GM23338 (cell line): ENCODE results near the gene SLC41A3. TPM values are rescaled to one million over a fixed set of nuclear protein-coding genes. Genes with fewer than 3 reads are reported as not detected.
A peak's percentile ranks its signal among the peaks of the same experiment; 100 is the strongest.

Experiments
- ATAC-seq: fragments of 200-7000 bp; cut with Tn5 transposase; 3 replicates; pipeline ENCODE4 v1.9.1; 2020
- DNase-seq: peaks from one replicate; pipeline ENCODE4 v3.0.0-alpha.2; 2015; ENCODE audit warnings: low spot score
- H2AFZ ChIP-seq: fragments of 200-600 bp; sonication (generic); 2 replicates; pipeline ENCODE4 v1.8.0; 2016; ENCODE audit warnings: antibody characterized with exemption, mild to moderate bottlenecking, moderate library complexity
- H3F3A ChIP-seq: fragments of 200-600 bp; sonication (generic); replicated peaks from 2 replicates; pipeline ENCODE4 v1.8.0; 2017; ENCODE audit warnings: antibody characterized with exemption, mixed run types, low read depth
- H3K27ac ChIP-seq: fragments of 200-600 bp; sonication (generic); 2 replicates; pipeline ENCODE4 v1.6.1; 2016; ENCODE audit warnings: low read depth
- H3K27me3 ChIP-seq: fragments of 200-600 bp; sonication (generic); 2 replicates; pipeline ENCODE4 v1.8.0; 2016; ENCODE audit warnings: mild to moderate bottlenecking, mixed run types, moderate library complexity; ENCODE audit not compliant: insufficient read depth
- H3K36me3 ChIP-seq: fragments of 200-600 bp; sonication (generic); 2 replicates; pipeline ENCODE4 v1.8.0; 2016; ENCODE audit warnings: mild to moderate bottlenecking; ENCODE audit not compliant: insufficient read depth
- H3K4me1 ChIP-seq: fragments of 200-600 bp; sonication (generic); 2 replicates; pipeline ENCODE4 v1.8.0; 2016; ENCODE audit warnings: mild to moderate bottlenecking, moderate library complexity; ENCODE audit not compliant: insufficient read depth
- H3K4me2 ChIP-seq: fragments of 200-600 bp; sonication (generic); 2 replicates; pipeline ENCODE4 v1.7.1; 2017; ENCODE audit warnings: mixed run types
- H3K4me3 ChIP-seq: fragments of 200-600 bp; sonication (generic); 2 replicates; pipeline ENCODE4 v1.6.1; 2016; ENCODE audit warnings: mixed run types
- H3K79me2 ChIP-seq: fragments of 200-600 bp; sonication (generic); replicated peaks from 2 replicates; pipeline ENCODE4 v1.8.0; 2017; ENCODE audit warnings: mild to moderate bottlenecking; ENCODE audit not compliant: insufficient read depth
- H3K9me2 ChIP-seq: fragments of 200-600 bp; sonication (generic); 2 replicates; pipeline ENCODE4 v1.8.0; 2017; ENCODE audit not compliant: insufficient read depth
- H4K20me1 ChIP-seq: fragments of 200-600 bp; sonication (generic); replicated peaks from 2 replicates; pipeline ENCODE4 v1.8.0; 2017; ENCODE audit warnings: mild to moderate bottlenecking; ENCODE audit not compliant: insufficient read depth
- H3K27ac Mint-ChIP-seq: 2 replicates; pipeline ENCODE4 v1.8.0; 2020; ENCODE audit warnings: inconsistent platforms, mild to moderate bottlenecking, moderate library complexity, mixed read lengths
- H3K27me3 Mint-ChIP-seq: 3 replicates; pipeline ENCODE4 v1.8.0; 2022; ENCODE audit warnings: low read depth, mild to moderate bottlenecking, moderate library complexity, mixed read lengths, inconsistent platforms; ENCODE audit not compliant: insufficient read depth, poor library complexity
- H3K36me3 Mint-ChIP-seq: 3 replicates; pipeline ENCODE4 v1.8.0; 2021; ENCODE audit warnings: low read depth, mild to moderate bottlenecking, inconsistent platforms, moderate library complexity, mixed read lengths
- H3K4me1 Mint-ChIP-seq: 3 replicates; pipeline ENCODE4 v1.8.0; 2020; ENCODE audit warnings: mild to moderate bottlenecking, inconsistent platforms, mixed read lengths
- H3K4me3 Mint-ChIP-seq: 3 replicates; pipeline ENCODE4 v1.8.0; 2021; ENCODE audit warnings: moderate library complexity, mild to moderate bottlenecking, inconsistent platforms, mixed read lengths
- H3K9me3 Mint-ChIP-seq: 3 replicates; pipeline ENCODE4 v1.8.0; 2020; ENCODE audit warnings: moderate library complexity, mild to moderate bottlenecking, inconsistent platforms, mixed read lengths
- CREB1 ChIP-seq: fragments of 250-450 bp; sonication (Bioruptor Pico); IDR thresholded peaks from 2 replicates; pipeline ENCODE4 v1.5.0; 2020; ENCODE audit warnings: low read depth, mild to moderate bottlenecking, moderate library complexity
- ETS1 ChIP-seq: IDR thresholded peaks from 2 replicates; pipeline ENCODE4 v1.6.1; 2016; ENCODE audit warnings: antibody characterized with exemption
- EZH2 ChIP-seq: fragments of 200-600 bp; sonication (generic); IDR thresholded peaks from one replicate; pipeline ENCODE4 v1.8.0; 2017; ENCODE audit warnings: antibody characterized with exemption, mild to moderate bottlenecking, low read depth; ENCODE audit not compliant: unreplicated experiment
- EZH2phosphoT487 ChIP-seq: fragments of 200-600 bp; sonication (generic); IDR thresholded peaks from one replicate; pipeline ENCODE4 v1.8.1; 2018; ENCODE audit warnings: antibody characterized with exemption; ENCODE audit not compliant: unreplicated experiment
- JUNB ChIP-seq: IDR thresholded peaks from one replicate; pipeline ENCODE4 v1.6.1; 2016; ENCODE audit warnings: antibody characterized with exemption; ENCODE audit not compliant: unreplicated experiment
- NANOG ChIP-seq: IDR thresholded peaks from 2 replicates; pipeline ENCODE4 v1.6.1; 2016; ENCODE audit warnings: antibody characterized with exemption, borderline replicate concordance
- POLR2AphosphoS5 ChIP-seq: IDR thresholded peaks from 2 replicates; pipeline ENCODE4 v1.6.1; 2016; ENCODE audit warnings: antibody characterized with exemption, low read depth
- STAT1 ChIP-seq: IDR thresholded peaks from one replicate; pipeline ENCODE4 v1.6.1; 2016; ENCODE audit warnings: antibody characterized with exemption; ENCODE audit not compliant: unreplicated experiment
- ZNF114 ChIP-seq: fragments of 250-450 bp; sonication (Bioruptor Pico); IDR thresholded peaks from 2 replicates; pipeline ENCODE4 v1.5.0; 2020; ENCODE audit warnings: mild to moderate bottlenecking, moderate library complexity
- ZNF331 ChIP-seq: fragments of 250-450 bp; sonication (Bioruptor Pico); IDR thresholded peaks from 2 replicates; pipeline ENCODE4 v1.5.0; 2020; ENCODE audit warnings: low read depth, mild to moderate bottlenecking, moderate library complexity
- polyA plus RNA-seq: library from polyadenylated mRNA; unstranded; fragments of >200 nt; fragmentation: Nextera tagmentation; extraction: Ambion mirVana; gene quantifications from 2 replicates; pipeline ENCODE4 v1.2.1, GENCODE V29; 2016
- total RNA-seq: library from RNA; depleted of rRNA; stranded (reverse); fragments of >200 nt; shearing (Covaris generic); gene quantifications from 2 replicates; pipeline ENCODE4 v1.2.3, GENCODE V29; 2014
- TF ChIP-seq, protein P1 (sequence below): IDR thresholded peaks from one replicate; pipeline ENCODE4 v1.6.1; 2018; ENCODE audit warnings: antibody characterized with exemption; ENCODE audit not compliant: unreplicated experiment
- TF ChIP-seq, protein P2 (sequence below), 2 experiments: fragments of 200-600 bp in 1 of 2; sonication (generic) in 1 of 2; conservative IDR thresholded peaks; 2 replicates each; pipeline versions ENCODE4 v1.5.1 to v1.6.1; 2016 to 2017; ENCODE audit warnings: antibody characterized with exemption in 2 of 2, low read depth in 2 of 2, mild to moderate bottlenecking in 2 of 2, moderate library complexity in 1 of 2

Gene SLC41A3
- total and polyA plus RNA-seq, 2 experiments from 2014 or later: 12.1 to 29.8 TPM

- Histone ChIP-seq H3K4me1 (0 out of 2 replicates have a peak, but pooled peaks cover 5% of the 10 kb centered on the region), H3F3A (no peaks in the 10 kb centered on the region), H3K79me2 (0 out of 2 replicates have a peak, but pooled peaks cover 3% of the 10 kb centered on the region), H3K27ac (no peak overlapping the region), H3K36me3 (0 out of 2 replicates have a peak, but pooled peaks cover 9% of the 10 kb centered on the region), H3K4me2 (peak overlapping the region; percentile 84), H4K20me1 (no peaks in the 10 kb centered on the region), H3K4me3 (peak overlapping the region; percentile 75), H2AFZ (no peak overlapping the region), H3K27me3 (no peaks in the 10 kb centered on the region), H3K9me2 (no peaks in the 10 kb centered on the region)
- H3K36me3 Mint-ChIP-seq: peaks cover 28% of the 10 kb centered on the region
- no peak for ATAC-seq
- TF ChIP-seq EZH2phosphoT487 (no peak), ZNF331 (no peak), POLR2AphosphoS5 (no peak), NANOG (no peak)
- peak overlapping the region; percentile 68 for H3K4me3 Mint-ChIP-seq
- H3K27ac Mint-ChIP-seq: no peak overlapping the region
- no peak for DNase-seq
- H3K9me3 Mint-ChIP-seq: peaks cover 48% of the 10 kb centered on the region
- H3K4me1 Mint-ChIP-seq: peaks cover 5% of the 10 kb centered on the region
- no peaks in the 10 kb centered on the region for H3K27me3 Mint-ChIP-seq
Measured at GRCh38 chr3:126084768-126085180, 850 bp upstream of the SLC41A3 start.

- H3K4me1 Mint-ChIP-seq: peaks cover 5% of the 10 kb centered on the region
- peak; percentile 65 for DNase-seq
- peaks cover 30% of the 10 kb centered on the region for H3K36me3 Mint-ChIP-seq
- Histone ChIP-seq H3K4me3 (peak overlapping the region; percentile 75), H3K79me2 (0 out of 2 replicates have a peak, but pooled peaks cover 3% of the 10 kb centered on the region), H3K27me3 (no peaks in the 10 kb centered on the region), H3K9me2 (no peaks in the 10 kb centered on the region), H2AFZ (peak overlapping the region; percentile 83; the same call in 1 of the 2 replicates), H3K4me1 (0 out of 2 replicates have a peak, but pooled peaks cover 5% of the 10 kb centered on the region), H3K36me3 (0 out of 2 replicates have a peak, but pooled peaks cover 6% of the 10 kb centered on the region), H3F3A (no peaks in the 10 kb centered on the region), H3K4me2 (peak overlapping the region; percentile 84), H3K27ac (no peak overlapping the region), H4K20me1 (no peaks in the 10 kb centered on the region)
- no peaks in the 10 kb centered on the region for H3K27me3 Mint-ChIP-seq
- ATAC-seq: peak; percentile 84
- H3K4me3 Mint-ChIP-seq: peak overlapping the region; percentile 77
- H3K27ac Mint-ChIP-seq: no peak overlapping the region
- peaks cover 39% of the 10 kb centered on the region for H3K9me3 Mint-ChIP-seq
- no peak for TF ChIP-seq ZNF114 (CRISPR knock-in tag)
- TF ChIP-seq STAT1: no peak
- TF ChIP-seq, protein P1, sequence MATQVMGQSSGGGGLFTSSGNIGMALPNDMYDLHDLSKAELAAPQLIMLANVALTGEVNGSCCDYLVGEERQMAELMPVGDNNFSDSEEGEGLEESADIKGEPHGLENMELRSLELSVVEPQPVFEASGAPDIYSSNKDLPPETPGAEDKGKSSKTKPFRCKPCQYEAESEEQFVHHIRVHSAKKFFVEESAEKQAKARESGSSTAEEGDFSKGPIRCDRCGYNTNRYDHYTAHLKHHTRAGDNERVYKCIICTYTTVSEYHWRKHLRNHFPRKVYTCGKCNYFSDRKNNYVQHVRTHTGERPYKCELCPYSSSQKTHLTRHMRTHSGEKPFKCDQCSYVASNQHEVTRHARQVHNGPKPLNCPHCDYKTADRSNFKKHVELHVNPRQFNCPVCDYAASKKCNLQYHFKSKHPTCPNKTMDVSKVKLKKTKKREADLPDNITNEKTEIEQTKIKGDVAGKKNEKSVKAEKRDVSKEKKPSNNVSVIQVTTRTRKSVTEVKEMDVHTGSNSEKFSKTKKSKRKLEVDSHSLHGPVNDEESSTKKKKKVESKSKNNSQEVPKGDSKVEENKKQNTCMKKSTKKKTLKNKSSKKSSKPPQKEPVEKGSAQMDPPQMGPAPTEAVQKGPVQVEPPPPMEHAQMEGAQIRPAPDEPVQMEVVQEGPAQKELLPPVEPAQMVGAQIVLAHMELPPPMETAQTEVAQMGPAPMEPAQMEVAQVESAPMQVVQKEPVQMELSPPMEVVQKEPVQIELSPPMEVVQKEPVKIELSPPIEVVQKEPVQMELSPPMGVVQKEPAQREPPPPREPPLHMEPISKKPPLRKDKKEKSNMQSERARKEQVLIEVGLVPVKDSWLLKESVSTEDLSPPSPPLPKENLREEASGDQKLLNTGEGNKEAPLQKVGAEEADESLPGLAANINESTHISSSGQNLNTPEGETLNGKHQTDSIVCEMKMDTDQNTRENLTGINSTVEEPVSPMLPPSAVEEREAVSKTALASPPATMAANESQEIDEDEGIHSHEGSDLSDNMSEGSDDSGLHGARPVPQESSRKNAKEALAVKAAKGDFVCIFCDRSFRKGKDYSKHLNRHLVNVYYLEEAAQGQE: no peak
- no peak for TF ChIP-seq NANOG
- TF ChIP-seq EZH2phosphoT487: no peak
- no peak for TF ChIP-seq JUNB
- TF ChIP-seq, protein P2, sequence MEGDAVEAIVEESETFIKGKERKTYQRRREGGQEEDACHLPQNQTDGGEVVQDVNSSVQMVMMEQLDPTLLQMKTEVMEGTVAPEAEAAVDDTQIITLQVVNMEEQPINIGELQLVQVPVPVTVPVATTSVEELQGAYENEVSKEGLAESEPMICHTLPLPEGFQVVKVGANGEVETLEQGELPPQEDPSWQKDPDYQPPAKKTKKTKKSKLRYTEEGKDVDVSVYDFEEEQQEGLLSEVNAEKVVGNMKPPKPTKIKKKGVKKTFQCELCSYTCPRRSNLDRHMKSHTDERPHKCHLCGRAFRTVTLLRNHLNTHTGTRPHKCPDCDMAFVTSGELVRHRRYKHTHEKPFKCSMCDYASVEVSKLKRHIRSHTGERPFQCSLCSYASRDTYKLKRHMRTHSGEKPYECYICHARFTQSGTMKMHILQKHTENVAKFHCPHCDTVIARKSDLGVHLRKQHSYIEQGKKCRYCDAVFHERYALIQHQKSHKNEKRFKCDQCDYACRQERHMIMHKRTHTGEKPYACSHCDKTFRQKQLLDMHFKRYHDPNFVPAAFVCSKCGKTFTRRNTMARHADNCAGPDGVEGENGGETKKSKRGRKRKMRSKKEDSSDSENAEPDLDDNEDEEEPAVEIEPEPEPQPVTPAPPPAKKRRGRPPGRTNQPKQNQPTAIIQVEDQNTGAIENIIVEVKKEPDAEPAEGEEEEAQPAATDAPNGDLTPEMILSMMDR (conservative IDR thresholded peaks at IDR 0.05; ENCODE audit: low read depth in 2 of 2): no peak
- no peak for TF ChIP-seq EZH2
- TF ChIP-seq ZNF331: no peak
- no peak for TF ChIP-seq ETS1
- no peak for TF ChIP-seq POLR2AphosphoS5
- TF ChIP-seq CREB1 (CRISPR knock-in tag): no peak
Measured at GRCh38 chr3:126083511-126083912, 412 bp downstream of the SLC41A3 start.
